GM19023 (cell line): Measurements from ENCODE around the gene TENM3.

ENCODE experiments used
- ATAC-seq: cut with Tn5 transposase; IDR thresholded peaks from one replicate; pipeline ENCODE4 v1.9.1; 2021; ENCODE audit warnings: mild to moderate bottlenecking, moderate library complexity; ENCODE audit not compliant: unreplicated experiment

TENM3 gene

GRCh38 chr4:182251116-182251515 lies 7.9 kb downstream of the TENM3 start:
- ATAC-seq: no peak

DNA sequence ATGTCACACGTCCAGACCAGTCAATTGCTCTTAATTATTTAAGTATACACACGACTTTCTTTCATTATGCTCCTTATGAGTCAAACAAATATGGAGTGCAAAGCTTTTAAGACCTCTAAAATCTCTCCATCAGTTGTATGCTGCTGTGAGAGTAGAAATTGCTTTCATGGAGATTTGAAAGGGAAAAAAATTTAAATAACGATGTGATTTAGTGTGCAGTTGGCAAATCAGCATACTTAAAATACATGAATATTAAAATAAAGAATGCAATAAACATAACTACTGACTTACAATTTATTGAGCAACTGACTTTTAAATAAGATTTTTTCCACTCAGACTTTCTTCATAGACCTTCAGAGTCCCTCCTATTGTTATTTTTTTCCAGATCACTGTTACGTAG lies 9.0 kb downstream of the TENM3 start:
- no peak for ATAC-seq

DNA sequence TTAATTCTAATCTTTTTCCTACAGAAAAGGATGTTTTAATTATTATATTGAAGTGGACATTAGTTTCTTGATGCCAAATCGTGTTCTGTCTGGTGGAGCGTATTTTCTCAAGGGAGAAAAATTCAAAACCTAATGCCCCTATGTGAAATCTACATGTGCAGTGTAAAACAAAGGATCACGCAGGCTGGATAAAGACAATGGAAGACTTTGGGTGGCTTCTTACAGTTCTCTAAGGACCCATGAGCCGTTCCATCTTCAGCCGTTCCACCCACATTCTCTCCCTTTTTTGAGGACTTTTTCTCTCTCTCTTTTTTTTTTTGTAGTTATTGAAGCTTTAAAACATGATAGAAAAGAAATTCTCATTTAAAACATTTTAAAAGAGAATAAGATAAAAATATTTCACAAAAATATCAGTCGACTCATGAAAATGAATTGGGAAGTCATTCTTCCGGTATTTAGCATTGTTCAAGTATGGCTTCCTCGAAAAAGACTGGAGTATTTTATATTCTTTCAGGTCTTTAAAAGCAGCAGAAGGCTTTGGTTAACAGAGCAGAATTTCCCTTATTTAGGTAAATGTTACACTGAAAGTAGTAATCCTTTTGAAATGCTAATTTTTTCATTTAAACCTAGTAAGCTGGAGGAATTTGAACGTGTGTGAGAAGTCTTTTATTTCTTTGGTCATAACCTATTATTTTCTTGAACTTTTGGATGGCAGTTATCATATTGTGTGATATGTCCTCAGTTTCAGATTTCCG lies 11.0 kb downstream of the TENM3 start:
- no peak for ATAC-seq

DNA sequence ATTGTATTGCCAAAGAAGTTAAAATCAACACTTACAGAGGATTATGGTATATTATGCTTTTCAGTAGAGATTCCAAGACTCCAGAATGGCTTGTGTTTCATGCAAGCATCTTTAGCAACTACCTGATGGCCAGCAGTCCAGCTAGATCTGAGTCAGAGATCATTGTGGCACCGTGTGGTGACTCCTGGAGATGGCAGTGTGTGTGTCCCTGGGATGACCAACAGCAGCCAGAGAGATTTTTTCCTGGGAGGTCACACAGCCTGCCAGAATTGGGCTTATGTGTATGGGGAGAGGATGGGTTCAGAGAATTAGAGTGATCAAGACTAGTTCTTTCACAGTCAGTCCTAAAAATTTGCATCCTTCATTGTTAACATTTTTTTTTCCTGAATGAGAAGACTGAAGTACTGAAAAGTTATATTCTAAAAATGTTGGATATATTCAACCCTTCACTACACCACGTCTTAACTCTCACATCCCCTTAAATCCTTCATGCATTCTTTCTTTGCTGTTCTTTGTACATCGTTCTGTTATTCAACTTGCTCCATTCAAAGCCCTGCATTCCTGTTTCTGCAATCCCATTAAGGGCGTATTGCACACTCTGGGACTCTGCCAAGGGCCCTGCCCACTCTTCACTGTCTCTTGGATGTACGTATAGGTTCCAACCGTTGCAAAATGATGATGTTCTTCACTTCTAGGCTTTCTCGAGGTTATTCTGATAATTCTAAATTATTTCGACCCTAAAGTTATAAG lies 12.4 kb downstream of the TENM3 start:
- no peak for ATAC-seq

- no peak for ATAC-seq
Measured at GRCh38 chr4:182257016-182257415, 13.8 kb downstream of the TENM3 start.

DNA sequence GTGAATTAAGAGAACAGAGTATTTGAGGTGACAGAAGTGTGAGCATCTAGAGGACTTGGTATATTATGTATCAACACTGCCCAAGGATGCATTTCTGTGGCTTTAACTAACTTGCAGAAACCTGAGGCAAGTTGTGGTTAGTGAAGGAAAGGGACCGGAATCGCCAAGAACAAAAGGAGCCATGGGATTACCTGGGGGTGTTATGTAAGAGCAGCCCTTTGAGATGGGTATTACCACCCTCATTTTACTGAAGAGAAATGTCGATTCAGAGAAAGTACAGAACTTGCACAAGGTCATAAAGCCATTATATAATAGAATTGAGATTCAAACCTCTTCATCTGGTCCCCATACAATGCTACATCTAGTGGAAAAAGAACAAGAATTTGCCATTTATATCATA lies 14.3 kb downstream of the TENM3 start:
- ATAC-seq: no peak

DNA sequence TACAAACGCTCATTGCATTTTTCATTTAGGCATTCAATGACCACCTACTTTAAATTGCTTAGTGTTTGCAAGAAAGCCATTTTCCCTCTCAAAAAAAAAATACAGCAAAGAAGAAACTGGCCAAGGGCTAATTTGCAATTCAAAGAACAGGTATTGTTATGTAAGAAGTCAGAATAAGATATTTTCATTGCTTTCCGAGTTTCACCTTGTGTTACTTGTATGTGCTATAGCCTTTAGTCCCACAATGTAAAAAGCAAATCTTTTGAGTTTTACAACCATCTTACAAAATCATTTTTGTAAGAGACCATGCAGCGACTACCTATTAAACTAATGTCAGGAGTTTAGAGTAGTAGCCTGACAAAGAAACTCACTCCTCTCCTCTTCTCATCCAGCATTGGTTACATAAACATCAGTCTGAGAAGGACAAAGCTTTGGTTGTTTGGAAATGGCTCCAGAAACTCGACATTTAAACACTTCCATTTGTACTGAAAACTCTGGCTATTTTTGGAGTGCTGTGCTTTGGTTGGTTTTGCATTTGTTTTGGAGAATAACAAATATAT lies 15.3 kb downstream of the TENM3 start:
- no peak for ATAC-seq

DNA sequence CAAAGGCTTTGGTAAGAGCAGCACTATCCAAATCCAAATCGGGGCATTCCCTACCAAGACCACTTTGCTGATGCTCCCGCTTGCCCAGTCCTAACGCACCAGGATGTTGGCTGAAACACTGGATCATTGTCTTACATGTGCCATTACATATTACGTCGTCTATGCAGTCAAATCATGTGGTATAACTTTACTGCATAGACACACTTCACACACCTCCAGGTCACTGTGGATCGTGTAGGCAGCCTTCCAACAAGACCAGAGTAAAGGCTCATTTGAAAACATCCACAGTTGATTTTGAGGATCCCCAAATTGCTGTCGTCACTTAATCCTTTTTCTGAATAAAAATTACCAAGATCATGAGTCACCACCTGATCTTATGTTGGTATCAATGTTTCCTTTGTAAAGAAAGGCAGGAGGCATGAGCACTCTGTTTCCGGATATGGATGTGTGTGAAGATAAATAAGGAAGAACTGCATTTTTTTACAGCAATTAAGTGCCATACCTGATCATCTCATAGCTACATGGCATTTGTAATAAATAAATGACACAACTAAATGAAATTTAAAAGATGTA lies 18.5 kb downstream of the TENM3 start:
- ATAC-seq: no peak

DNA sequence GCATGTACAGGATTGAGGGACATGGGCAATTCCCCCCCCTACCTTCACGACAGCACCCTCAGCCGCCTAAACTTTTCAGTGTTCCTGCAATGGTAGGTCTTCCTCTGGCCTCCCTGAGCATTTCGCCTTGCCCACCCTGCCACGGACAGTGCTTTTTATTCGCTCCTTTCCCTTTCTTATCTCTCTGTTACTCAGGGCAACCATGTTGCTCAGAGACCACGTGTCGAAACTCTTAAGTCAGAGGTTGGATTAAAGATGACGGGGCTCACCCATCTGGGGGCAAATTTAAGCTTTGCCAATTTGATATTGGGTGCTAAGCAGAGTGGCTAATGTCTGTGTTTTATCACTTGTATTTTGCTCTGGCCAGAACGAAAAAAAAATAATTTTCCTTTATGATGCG lies 20.4 kb downstream of the TENM3 start:
- no peak for ATAC-seq

- ATAC-seq: no peak
Measured at GRCh38 chr4:182264139-182264752, 21.0 kb downstream of the TENM3 start.

DNA sequence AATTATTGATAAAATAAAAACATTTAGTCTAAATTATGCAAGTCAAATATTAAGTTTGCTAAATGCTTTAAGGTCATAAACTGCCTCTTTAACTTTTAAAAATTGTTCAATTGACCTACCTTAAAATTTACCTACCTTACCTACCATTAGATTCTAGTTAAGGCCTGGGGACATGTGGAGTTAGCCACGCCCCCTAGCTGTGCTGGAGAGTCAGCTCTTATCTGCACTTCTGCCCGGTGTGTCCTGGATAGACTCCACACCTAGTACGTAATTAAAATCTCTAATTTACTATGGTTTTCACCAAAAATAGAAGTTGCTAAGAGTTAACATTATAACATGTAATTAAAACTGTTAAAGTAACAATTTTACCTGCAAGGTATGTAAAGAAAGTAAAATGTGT lies 22.7 kb downstream of the TENM3 start:
- ATAC-seq: no peak

DNA sequence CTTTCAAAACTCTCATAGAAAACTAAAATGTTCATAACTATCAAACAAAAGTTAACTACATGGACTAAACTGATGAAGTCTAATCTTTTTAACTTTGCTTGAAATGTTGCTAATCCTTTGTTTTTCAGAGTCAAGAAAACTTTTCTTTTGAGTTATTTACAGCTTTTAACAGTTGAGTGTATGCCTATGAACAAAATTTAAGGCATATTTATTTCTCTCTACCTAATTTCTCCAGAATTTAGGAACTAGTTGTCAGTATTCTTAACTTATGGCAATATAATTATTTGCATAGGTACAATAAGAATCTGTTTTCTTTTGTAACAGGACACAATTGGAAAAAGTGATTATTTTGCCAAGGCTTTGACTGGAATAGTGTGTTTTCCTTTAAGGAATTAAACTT lies 23.8 kb downstream of the TENM3 start:
- no peak for ATAC-seq

DNA sequence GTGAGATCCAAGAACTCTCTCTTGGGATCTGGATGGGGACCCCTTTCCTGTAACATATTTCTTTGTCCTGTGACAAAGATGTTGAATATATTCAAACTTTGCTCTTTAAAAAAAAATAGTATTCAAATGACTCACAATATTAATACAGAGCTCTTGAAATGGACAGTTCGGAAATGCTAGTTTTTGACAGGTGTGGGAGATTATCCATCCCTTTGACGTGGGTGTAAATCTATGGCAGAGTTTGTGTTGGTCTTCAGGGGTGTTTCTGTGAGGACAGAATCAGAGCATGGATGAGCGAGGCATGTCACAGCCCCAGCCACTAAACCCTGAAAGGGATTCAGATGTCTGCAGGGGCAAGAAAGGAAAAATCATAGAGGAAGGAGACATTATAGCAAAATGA lies 25.8 kb downstream of the TENM3 start:
- ATAC-seq: no peak

DNA sequence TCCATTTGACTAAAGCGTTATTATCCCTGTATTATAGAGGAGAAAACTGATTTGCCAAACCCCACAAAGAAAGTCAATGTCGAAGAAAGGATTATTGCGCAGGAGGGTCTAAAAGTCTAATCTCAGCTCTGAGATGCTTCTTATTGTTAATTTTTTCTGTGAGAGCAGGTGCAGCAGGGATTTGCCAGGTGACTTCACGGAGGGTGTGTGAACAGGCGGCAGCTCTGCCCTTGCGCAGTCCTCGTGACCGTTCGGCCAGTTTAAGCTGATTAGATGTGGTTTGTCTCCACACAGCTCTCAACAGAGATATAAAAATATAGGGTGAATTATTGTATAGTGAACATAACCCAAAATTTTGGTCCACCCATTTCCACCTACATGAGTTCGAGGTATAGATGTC lies 28.5 kb downstream of the TENM3 start:
- no peak for ATAC-seq

DNA sequence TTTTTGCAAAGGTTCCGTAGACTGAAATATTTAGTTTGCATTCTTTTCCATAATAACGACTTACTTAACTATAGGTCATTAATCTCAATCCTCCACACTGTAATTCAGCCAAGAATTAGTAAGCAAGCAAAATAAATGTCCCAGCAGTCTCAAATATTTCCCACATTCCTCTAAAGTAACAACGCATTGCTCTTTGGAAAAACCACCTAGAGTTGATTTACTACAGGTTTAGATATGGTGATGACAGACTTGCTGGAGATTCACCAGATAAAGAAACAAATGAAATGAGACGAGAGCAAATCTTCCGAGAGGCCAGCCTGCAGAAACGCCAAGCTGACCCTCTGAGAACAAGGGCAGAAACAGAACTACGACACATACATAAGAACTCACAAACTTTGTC lies 28.9 kb downstream of the TENM3 start:
- ATAC-seq: no peak

GRCh38 chr4:182273191-182273935 lies 30.2 kb downstream of the TENM3 start:
- ATAC-seq: no peak

DNA sequence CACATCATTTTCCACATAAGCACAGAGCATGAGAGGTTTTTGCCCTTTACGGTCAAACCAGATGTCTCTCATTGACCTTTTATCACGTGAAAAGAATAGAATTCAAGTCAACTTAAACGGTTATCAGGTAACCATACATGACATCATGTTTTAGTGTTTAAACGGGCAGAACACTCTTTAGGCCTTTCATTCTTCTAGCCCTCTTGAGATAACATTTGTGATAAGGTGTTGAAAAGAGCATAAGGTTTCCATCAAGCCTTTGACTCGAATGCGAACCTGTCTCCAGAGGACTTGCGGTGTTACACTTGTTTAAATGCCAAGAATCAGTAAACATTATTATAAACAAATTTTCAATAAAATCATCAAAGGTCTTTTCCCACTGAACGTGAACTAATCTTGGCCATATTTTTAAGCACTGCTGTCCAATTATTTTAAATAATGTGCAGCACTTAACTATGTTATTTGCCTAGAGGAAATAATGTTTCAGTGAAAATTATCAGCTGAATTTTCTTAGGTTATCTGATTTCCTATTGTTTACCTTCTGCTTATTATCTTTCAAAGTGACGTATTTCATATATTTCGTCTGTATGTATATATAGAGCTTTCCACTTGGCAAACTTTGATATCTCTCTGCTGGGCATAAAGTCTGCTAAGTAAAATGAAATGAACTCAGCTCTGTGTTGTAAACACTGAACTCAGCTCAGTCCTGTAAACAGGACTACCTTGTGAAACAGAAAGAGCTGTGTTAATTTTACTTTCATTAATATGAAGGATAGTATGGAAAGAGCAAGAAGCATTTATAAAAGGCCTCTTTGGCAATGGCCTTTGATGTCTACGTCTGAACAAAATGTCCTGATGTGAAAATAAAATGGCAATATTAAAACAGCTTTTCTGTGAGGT lies 33.3 kb downstream of the TENM3 start:
- ATAC-seq: no peak

DNA sequence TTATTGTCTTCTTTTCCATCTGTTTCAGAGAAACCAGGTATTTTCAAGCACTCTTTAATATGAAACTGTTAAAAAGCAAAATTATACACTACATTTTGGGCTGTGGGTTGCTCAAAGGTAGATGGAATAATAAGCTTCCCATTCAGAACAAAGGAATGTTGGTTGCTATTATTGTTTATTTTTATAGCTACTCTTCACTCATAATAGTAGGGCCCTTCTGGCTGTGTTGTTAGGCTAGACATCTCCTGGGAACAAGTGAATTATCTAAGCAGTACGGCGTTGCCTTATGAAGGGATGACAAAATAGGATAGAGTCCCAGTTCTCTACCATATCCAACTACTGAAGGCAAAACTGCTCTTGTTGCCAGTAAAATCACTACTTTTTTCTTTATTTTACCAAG lies 34.2 kb downstream of the TENM3 start:
- no peak for ATAC-seq

DNA sequence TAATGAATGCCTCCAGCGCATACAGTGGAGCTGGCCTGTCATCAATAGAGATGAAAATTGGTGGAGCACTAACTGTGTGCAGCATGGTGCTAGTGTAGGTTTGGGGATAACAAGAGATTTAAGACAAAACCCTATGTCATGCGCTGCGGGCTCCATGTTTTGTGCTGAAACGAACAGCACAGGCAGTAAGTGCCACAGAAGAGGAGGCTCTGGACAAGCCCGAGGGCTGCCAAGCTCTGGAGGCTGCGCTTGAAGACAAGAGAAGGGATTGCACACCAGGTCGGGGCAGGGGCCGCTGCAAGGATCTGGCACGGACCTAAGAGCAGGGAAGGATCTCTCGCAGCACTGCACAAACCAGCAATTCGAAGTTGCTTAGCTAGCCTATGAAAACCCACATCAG lies 35.5 kb downstream of the TENM3 start:
- ATAC-seq: no peak
